Subcutaneous abdominal adipose tissue (tissue), 5 donors: ENCODE results near the gene ENKUR.

ENCODE experiments used
- H3K27ac ChIP-seq: one replicate; pipeline ENCODE4 v1.7.0; 2013; ENCODE audit warnings: low read depth, mild to moderate bottlenecking, inconsistent platforms, low read length, moderate library complexity
- H3K27me3 ChIP-seq, 5 donors: one replicate each; pipeline ENCODE4 v1.7.0; 2013; ENCODE audit warnings: low read length in 5 of 5, inconsistent platforms in 1 of 5; ENCODE audit not compliant: control insufficient read depth in 5 of 5, insufficient read depth in 4 of 5
- H3K36me3 ChIP-seq, 5 donors: one replicate each; pipeline ENCODE4 v1.7.0; 2013; ENCODE audit warnings: low read length in 5 of 5; ENCODE audit not compliant: control insufficient read depth in 5 of 5, insufficient read depth in 5 of 5
- H3K4me1 ChIP-seq, 5 donors: one replicate each; pipeline ENCODE4 v1.7.0; 2013; ENCODE audit warnings: low read length in 5 of 5, mild to moderate bottlenecking in 3 of 5, moderate library complexity in 1 of 5; ENCODE audit not compliant: control insufficient read depth in 5 of 5, insufficient read depth in 5 of 5
- H3K4me3 ChIP-seq, 5 donors: one replicate each; pipeline ENCODE4 v1.7.0; 2013; ENCODE audit warnings: low read length in 5 of 5, low read depth in 1 of 5
- H3K9ac ChIP-seq, 5 donors: one replicate each; pipeline ENCODE4 v1.7.0; 2013; ENCODE audit warnings: low read length in 5 of 5, mild to moderate bottlenecking in 4 of 5, moderate library complexity in 3 of 5
- H3K9me3 ChIP-seq, 5 donors: one replicate each; pipeline ENCODE4 v1.7.0; 2013; ENCODE audit warnings: low read length in 5 of 5; ENCODE audit not compliant: control insufficient read depth in 5 of 5
- donor health status: healthy.
- donor health status: healthy.
- donor health status: healthy.
- donor health status: healthy.
- donor health status: healthy.

ENKUR gene

DNA sequence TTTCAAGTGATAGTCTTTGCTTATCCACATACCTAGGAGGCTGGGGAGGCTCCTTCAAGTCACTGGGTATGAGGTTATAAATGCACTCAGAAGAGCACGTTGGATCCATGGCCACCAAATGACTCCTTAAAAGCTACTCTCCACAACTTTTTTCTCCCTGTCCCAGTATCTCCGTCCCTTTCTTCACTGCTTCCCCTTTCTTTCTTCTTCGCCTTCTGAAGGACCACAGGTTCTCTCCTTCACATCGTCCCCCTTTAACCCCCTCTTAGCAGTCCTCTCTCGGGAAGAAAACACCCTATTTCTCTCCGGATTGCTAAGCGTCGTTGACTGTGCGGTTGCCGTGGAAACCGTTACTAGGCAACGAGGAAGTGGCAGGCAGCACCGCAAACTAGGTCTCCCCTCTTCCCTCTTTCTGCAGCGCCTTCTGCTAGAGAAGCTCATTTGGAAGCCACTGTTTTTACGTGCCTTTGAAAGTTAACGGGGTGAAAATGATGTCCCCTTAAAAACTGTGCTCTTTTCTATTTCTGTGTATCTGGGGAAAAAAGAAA, at the start of gene ENKUR:
TSS of gene ENKUR (minus strand) at position 331 of the 548 bp plus-strand sequence. CDS start at position 109, 222 bp downstream.
- Histone ChIP-seq H3K27ac (peak within 1 kb of the TSS; percentile 92), H3K4me1 (peaks cover 0 to 19% (median 16%) of the 10 kb centered on the region in 5 donors), H3K4me3 (peak within 1 kb of the TSS; percentile 80 to 94 (median 84)), H3K9ac (peak within 1 kb of the TSS; percentile 73 to 88 (median 78)), H3K27me3 (no peaks in the 10 kb centered on the region), H3K36me3 (no peaks in the 10 kb centered on the region), H3K9me3 (no peaks in the 10 kb centered on the region)

DNA sequence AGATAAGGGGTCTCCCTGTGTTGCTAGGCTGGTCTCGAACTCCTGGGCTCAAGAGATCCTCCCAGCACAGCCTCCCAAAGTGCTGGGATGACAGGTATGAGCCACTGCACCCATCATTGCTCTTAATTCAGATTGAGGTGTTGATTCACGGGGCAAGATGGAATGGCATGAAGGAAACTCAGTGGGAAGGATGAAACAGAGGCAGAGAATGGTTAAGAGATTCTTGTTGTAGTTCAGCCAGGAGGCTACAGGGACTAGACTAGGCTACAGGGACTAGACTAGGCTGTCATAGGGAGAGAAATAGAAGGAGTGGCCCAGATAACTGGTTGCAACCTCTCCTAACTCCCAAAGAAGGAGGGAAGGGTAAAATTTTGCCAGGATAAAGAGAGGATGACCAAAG, 48.4 kb upstream of the ENKUR start:
- no peaks in the 10 kb centered on the region for H3K36me3 ChIP-seq
- peaks cover 0 to 2% (median 0%) of the 10 kb centered on the region in 5 donors for H3K27me3 ChIP-seq
- no peaks in the 10 kb centered on the region for H3K9me3 ChIP-seq
- H3K4me1 ChIP-seq: peaks cover 0 to 8% (median 0%) of the 10 kb centered on the region in 5 donors
- no peak overlapping the region for H3K4me3 ChIP-seq
- no peak overlapping the region for H3K27ac ChIP-seq
- no peak overlapping the region for H3K9ac ChIP-seq

GRCh38 chr10:25063644-25064043, 47.7 kb upstream of the ENKUR start:
- Histone ChIP-seq H3K27ac (no peak overlapping the region), H3K4me3 (no peak overlapping the region), H3K27me3 (peaks cover 0 to 2% (median 0%) of the 10 kb centered on the region in 5 donors)

GRCh38 chr10:25063157-25063556, 47.2 kb upstream of the ENKUR start:
- H3K9ac ChIP-seq: no peak overlapping the region
- H3K27ac ChIP-seq: no peak overlapping the region
- H3K27me3 ChIP-seq: peaks cover 0 to 2% (median 0%) of the 10 kb centered on the region in 5 donors
- H3K36me3 ChIP-seq: no peaks in the 10 kb centered on the region
- H3K4me3 ChIP-seq: no peak overlapping the region
- H3K9me3 ChIP-seq: no peaks in the 10 kb centered on the region
- H3K4me1 ChIP-seq: peaks cover 0 to 8% (median 0%) of the 10 kb centered on the region in 5 donors

More at GRCh38 chr10:25063644-25064043, 47.7 kb upstream of the ENKUR start:
- Histone ChIP-seq H3K9me3 (no peaks in the 10 kb centered on the region), H3K9ac (no peak overlapping the region), H3K4me1 (peaks cover 0 to 8% (median 0%) of the 10 kb centered on the region in 5 donors), H3K36me3 (no peaks in the 10 kb centered on the region)

GRCh38 chr10:25061711-25062449, 45.9 kb upstream of the ENKUR start:
- Histone ChIP-seq H3K4me3 (no peak overlapping the region), H3K27ac (no peak overlapping the region)

DNA sequence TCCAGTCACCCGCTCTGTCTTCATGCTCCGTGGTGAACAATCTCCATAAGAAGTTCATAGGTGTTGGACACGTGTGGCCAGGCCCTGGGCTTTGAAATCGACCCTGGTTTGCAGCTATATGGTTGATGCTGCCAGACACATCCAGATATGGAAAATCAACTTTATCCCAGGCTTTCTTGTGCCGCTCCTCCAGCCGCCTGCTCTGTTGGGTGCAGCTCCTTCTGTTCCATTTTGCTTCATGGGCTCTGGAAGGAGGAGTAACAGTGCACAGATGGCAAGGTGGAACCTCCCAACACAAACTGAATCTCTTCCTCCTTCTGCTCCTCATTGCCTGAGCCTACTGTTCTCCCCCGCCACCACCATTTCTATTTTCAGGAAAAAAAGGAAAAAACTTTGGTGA, 45.2 kb upstream of the ENKUR start:
- Histone ChIP-seq H3K4me3 (no peak overlapping the region), H3K27me3 (peaks cover 0 to 2% (median 0%) of the 10 kb centered on the region in 5 donors), H3K9me3 (no peaks in the 10 kb centered on the region), H3K4me1 (peaks cover 0 to 8% (median 0%) of the 10 kb centered on the region in 5 donors), H3K36me3 (no peaks in the 10 kb centered on the region), H3K9ac (no peak overlapping the region), H3K27ac (no peak overlapping the region)

More at GRCh38 chr10:25061711-25062449, 45.9 kb upstream of the ENKUR start:
- Histone ChIP-seq H3K4me1 (peaks cover 0 to 8% (median 0%) of the 10 kb centered on the region in 5 donors), H3K9me3 (no peaks in the 10 kb centered on the region), H3K27me3 (peaks cover 0 to 2% (median 0%) of the 10 kb centered on the region in 5 donors), H3K9ac (no peak overlapping the region), H3K36me3 (no peaks in the 10 kb centered on the region)

DNA sequence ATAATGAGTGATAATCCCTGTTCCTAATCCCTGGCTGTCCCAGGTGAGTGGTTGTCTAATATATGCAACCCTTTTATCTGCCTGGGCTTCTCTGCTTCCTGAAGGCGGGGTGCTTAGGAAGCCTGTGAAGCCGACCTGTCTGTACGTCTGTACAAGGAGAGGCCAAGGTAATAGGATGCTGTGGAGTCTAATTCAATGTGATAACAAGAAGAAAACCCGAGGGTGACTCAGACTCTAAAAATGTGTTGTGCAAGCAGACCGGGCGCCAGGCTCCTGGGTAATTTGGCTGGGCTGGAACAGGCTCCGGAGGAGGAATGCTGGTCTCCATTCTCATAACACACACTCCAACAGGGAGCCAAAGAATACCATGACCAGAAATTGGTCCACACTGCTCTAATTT, 44.0 kb upstream of the ENKUR start:
- Histone ChIP-seq H3K36me3 (no peaks in the 10 kb centered on the region), H3K9me3 (no peaks in the 10 kb centered on the region), H3K4me3 (no peak overlapping the region), H3K4me1 (peaks cover 0 to 8% (median 0%) of the 10 kb centered on the region in 5 donors), H3K27me3 (peaks cover 0 to 2% (median 0%) of the 10 kb centered on the region in 5 donors), H3K9ac (no peak overlapping the region), H3K27ac (no peak overlapping the region)

- Histone ChIP-seq H3K9ac (no peak overlapping the region), H3K27me3 (no peaks in the 10 kb centered on the region), H3K36me3 (no peaks in the 10 kb centered on the region), H3K4me3 (no peak overlapping the region), H3K4me1 (peaks cover 0 to 8% (median 0%) of the 10 kb centered on the region in 5 donors), H3K27ac (no peak overlapping the region), H3K9me3 (no peaks in the 10 kb centered on the region)
Observed at GRCh38 chr10:25057886-25058285, 41.9 kb upstream of the ENKUR start.

DNA sequence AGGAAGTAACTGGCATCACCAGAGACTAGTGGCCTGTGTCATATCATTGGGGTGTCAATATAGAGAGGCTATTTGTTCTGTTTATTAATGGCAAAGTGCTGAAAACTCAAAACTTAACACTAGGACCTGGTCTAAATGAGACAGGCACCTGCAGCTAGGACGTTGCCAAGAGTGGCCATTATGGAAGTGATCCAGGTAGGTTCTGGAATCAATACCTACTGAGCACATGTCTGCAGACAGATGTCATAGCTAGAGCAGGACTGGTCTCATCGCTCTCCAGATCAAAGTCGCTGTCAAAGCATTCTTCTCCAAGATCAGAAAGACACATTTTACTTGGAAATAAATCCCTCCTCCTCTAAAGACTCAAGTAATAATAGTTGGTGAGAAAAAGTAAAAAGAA, 40.8 kb upstream of the ENKUR start:
- H3K9me3 ChIP-seq: no peaks in the 10 kb centered on the region
- no peak overlapping the region for H3K27ac ChIP-seq
- no peak overlapping the region for H3K9ac ChIP-seq
- no peak overlapping the region for H3K4me3 ChIP-seq
- H3K27me3 ChIP-seq: no peaks in the 10 kb centered on the region
- no peaks in the 10 kb centered on the region for H3K36me3 ChIP-seq
- no peaks in the 10 kb centered on the region for H3K4me1 ChIP-seq

- Histone ChIP-seq H3K4me1 (peaks cover 0 to 13% (median 5%) of the 10 kb centered on the region in 5 donors), H3K27me3 (peaks cover 0 to 8% (median 0%) of the 10 kb centered on the region in 5 donors), H3K27ac (no peak overlapping the region), H3K9me3 (peaks cover 0 to 2% (median 0%) of the 10 kb centered on the region in 5 donors), H3K4me3 (no peak overlapping the region), H3K9ac (no peak overlapping the region), H3K36me3 (no peaks in the 10 kb centered on the region)
Observed at GRCh38 chr10:25052012-25052411, 36.1 kb upstream of the ENKUR start.
